DOHH2 (cell line): ENCODE results near the gene PTPRN2.

Experiments
- H3F3A ChIP-seq: fragments of 200-600 bp; sonication (generic), shearing (Covaris generic); 2 replicates; pipeline ENCODE4 v1.6.0; 2016; ENCODE audit warnings: antibody characterized with exemption, mild to moderate bottlenecking; ENCODE audit not compliant: control insufficient read depth, insufficient read depth
- H3K27ac ChIP-seq: fragments of 200-600 bp; sonication (generic); 2 replicates; pipeline ENCODE4 v1.5.1; 2014; ENCODE audit warnings: low read depth, mild to moderate bottlenecking, low read length, moderate library complexity
- H3K27me3 ChIP-seq: fragments of 200-600 bp; sonication (generic); 2 replicates; pipeline ENCODE4 v1.6.1; 2014; ENCODE audit warnings: mild to moderate bottlenecking, low read length, mixed read lengths; ENCODE audit not compliant: control insufficient read depth
- H3K36me3 ChIP-seq: fragments of 200-600 bp; sonication (generic); 2 replicates; pipeline ENCODE4 v1.6.1; 2014; ENCODE audit warnings: mild to moderate bottlenecking, low read length, moderate library complexity, mixed read lengths; ENCODE audit not compliant: control insufficient read depth
- H3K4me1 ChIP-seq: fragments of 200-600 bp; sonication (generic); 2 replicates; pipeline ENCODE4 v1.6.1; 2014; ENCODE audit warnings: mild to moderate bottlenecking, low read length, mixed read lengths; ENCODE audit not compliant: control insufficient read depth
- H3K4me2 ChIP-seq: fragments of 200-600 bp; sonication (generic); 2 replicates; pipeline ENCODE4 v1.6.0; 2014; ENCODE audit warnings: mild to moderate bottlenecking, low read length, moderate library complexity
- H3K4me3 ChIP-seq: fragments of 200-600 bp; sonication (generic); 2 replicates; pipeline ENCODE4 v1.5.1; 2014; ENCODE audit warnings: mild to moderate bottlenecking, low read length, mixed read lengths
- H3K79me2 ChIP-seq: fragments of 200-600 bp; sonication (generic); 2 replicates; pipeline ENCODE4 v1.6.1; 2014; ENCODE audit warnings: mild to moderate bottlenecking, low read length, mixed read lengths; ENCODE audit not compliant: control insufficient read depth
- H3K9me2 ChIP-seq: fragments of 200-600 bp; sonication (generic); replicated peaks from 2 replicates; pipeline ENCODE4 v1.6.1; 2014; ENCODE audit warnings: mild to moderate bottlenecking, low read length, mixed read lengths; ENCODE audit not compliant: control insufficient read depth
- H3K9me3 ChIP-seq: fragments of 200-600 bp; sonication (generic); 2 replicates; pipeline ENCODE4 v1.6.1; 2014; ENCODE audit warnings: antibody characterized with exemption, low read length, mixed read lengths; ENCODE audit not compliant: control insufficient read depth, insufficient read depth
- H4K20me1 ChIP-seq: fragments of 200-600 bp; sonication (generic); 2 replicates; pipeline ENCODE4 v1.6.0; 2014; ENCODE audit warnings: low read depth, mild to moderate bottlenecking, antibody characterized with exemption, low read length, moderate library complexity; ENCODE audit not compliant: control insufficient read depth, insufficient read depth
- CTCF ChIP-seq: fragments of 200-600 bp; sonication (generic); IDR thresholded peaks from one replicate; pipeline ENCODE4 v1.5.1; 2014; ENCODE audit warnings: antibody characterized with exemption, mild to moderate bottlenecking, low read depth, low read length; ENCODE audit not compliant: poor library complexity, severe bottlenecking
- EZH2phosphoT487 ChIP-seq: fragments of 200-600 bp; sonication (generic); IDR thresholded peaks from 2 replicates; pipeline ENCODE4 v1.6.1; 2017; ENCODE audit warnings: borderline replicate concordance, mild to moderate bottlenecking, antibody characterized with exemption, low read length, moderate library complexity, mixed read lengths

Gene PTPRN2

GRCh38 chr7:157496416-157497275 is 1091.0 kb downstream of the PTPRN2 start:
- H3K9me2 ChIP-seq: no peaks in the 10 kb centered on the region
- H3K4me2 ChIP-seq: no peak overlapping the region
- H3F3A ChIP-seq: no peaks in the 10 kb centered on the region
- H3K36me3 ChIP-seq: no peaks in the 10 kb centered on the region
- no peaks in the 10 kb centered on the region for H3K4me1 ChIP-seq
- H3K4me3 ChIP-seq: no peak overlapping the region
- no peaks in the 10 kb centered on the region for H3K9me3 ChIP-seq
- H4K20me1 ChIP-seq: no peaks in the 10 kb centered on the region
- no peaks in the 10 kb centered on the region for H3K79me2 ChIP-seq
- TF ChIP-seq EZH2phosphoT487: no peak
- no peak for TF ChIP-seq CTCF
- no peak overlapping the region for H3K27ac ChIP-seq
- peaks cover 25% of the 10 kb centered on the region for H3K27me3 ChIP-seq

GRCh38 chr7:157495594-157495993 is 1092.0 kb downstream of the PTPRN2 start:
- no peaks in the 10 kb centered on the region for H3K36me3 ChIP-seq
- no peaks in the 10 kb centered on the region for H3K79me2 ChIP-seq
- H3K4me2 ChIP-seq: no peak overlapping the region
- H4K20me1 ChIP-seq: no peaks in the 10 kb centered on the region
- no peak overlapping the region for H3K4me3 ChIP-seq
- H3K9me3 ChIP-seq: peaks cover 7% of the 10 kb centered on the region
- no peaks in the 10 kb centered on the region for H3F3A ChIP-seq
- TF ChIP-seq CTCF (no peak), EZH2phosphoT487 (no peak)
- peaks cover 7% of the 10 kb centered on the region for H3K4me1 ChIP-seq
- no peaks in the 10 kb centered on the region for H3K9me2 ChIP-seq
- no peak overlapping the region for H3K27ac ChIP-seq
- peaks cover 25% of the 10 kb centered on the region for H3K27me3 ChIP-seq

- H3K4me2 ChIP-seq: no peak overlapping the region
- H3K4me3 ChIP-seq: no peak overlapping the region
- peaks cover 7% of the 10 kb centered on the region for H3K9me3 ChIP-seq
- no peaks in the 10 kb centered on the region for H3K36me3 ChIP-seq
- no peaks in the 10 kb centered on the region for H4K20me1 ChIP-seq
- peaks cover 11% of the 10 kb centered on the region for H3K4me1 ChIP-seq
- H3K27me3 ChIP-seq: peaks cover 25% of the 10 kb centered on the region
- H3F3A ChIP-seq: no peaks in the 10 kb centered on the region
- no peaks in the 10 kb centered on the region for H3K9me2 ChIP-seq
- H3K27ac ChIP-seq: no peak overlapping the region
- no peaks in the 10 kb centered on the region for H3K79me2 ChIP-seq
- no peak for TF ChIP-seq EZH2phosphoT487
- no peak for TF ChIP-seq CTCF
Observed at GRCh38 chr7:157495177-157495553, 1092.5 kb downstream of the PTPRN2 start.
